Upper lobe of right lung (tissue), 1 donor: ENCODE data around the gene ARID5B. TPM values are rescaled to one million over a fixed set of nuclear protein-coding genes. Genes with fewer than 3 reads are reported as not detected.

Experiments used
- ATAC-seq: fragments of 200-7000 bp; cut with Tn5 transposase; one replicate; pipeline ENCODE4 v1.9.1; 2020; ENCODE audit warnings: mild to moderate bottlenecking, moderate library complexity
- DNase-seq: peaks from one replicate; pipeline ENCODE4 v3.0.0-alpha.2; 2020
- H3K27ac ChIP-seq: fragments of 200-600 bp; one replicate; pipeline ENCODE4 v1.8.0; 2022
- H3K27me3 ChIP-seq: fragments of 200-600 bp; one replicate; pipeline ENCODE4 v1.8.0; 2022; ENCODE audit warnings: mild to moderate bottlenecking
- H3K36me3 ChIP-seq: fragments of 200-600 bp; one replicate; pipeline ENCODE4 v1.8.0; 2022
- H3K4me1 ChIP-seq: fragments of 200-600 bp; one replicate; pipeline ENCODE4 v1.8.0; 2022
- H3K4me3 ChIP-seq: fragments of 200-600 bp; one replicate; pipeline ENCODE4 v1.8.0; 2022; ENCODE audit warnings: mild to moderate bottlenecking
- H3K9me3 ChIP-seq: fragments of 200-600 bp; one replicate; pipeline ENCODE4 v1.8.0; 2022
- intact Hi-C: fragments of 100-400 bp; cut with DNase I; formaldehyde crosslinking; loops from one replicate; pipeline ENCODE4 v1.11.0; 2022
- total RNA-seq: library from RNA; stranded (reverse); fragmentation: NEBNext Ultra II Directional; extraction: Animal tissue kit (Norgen Biotek cat#: 25700); gene quantifications from one replicate; pipeline ENCODE4 v1.2.1, GENCODE V29; 2021
- TF ChIP-seq, protein P1 (sequence below): fragments of 200-600 bp; IDR thresholded peaks from one replicate; pipeline ENCODE4 v1.8.0; 2022; ENCODE audit warnings: antibody characterized with exemption
- donor health status: DM: no; HTN: yes; CAD: no; lungs with severe emphysema.

Gene ARID5B
- total RNA-seq, 1 donor from 2014 or later: 34.1 TPM

DNA sequence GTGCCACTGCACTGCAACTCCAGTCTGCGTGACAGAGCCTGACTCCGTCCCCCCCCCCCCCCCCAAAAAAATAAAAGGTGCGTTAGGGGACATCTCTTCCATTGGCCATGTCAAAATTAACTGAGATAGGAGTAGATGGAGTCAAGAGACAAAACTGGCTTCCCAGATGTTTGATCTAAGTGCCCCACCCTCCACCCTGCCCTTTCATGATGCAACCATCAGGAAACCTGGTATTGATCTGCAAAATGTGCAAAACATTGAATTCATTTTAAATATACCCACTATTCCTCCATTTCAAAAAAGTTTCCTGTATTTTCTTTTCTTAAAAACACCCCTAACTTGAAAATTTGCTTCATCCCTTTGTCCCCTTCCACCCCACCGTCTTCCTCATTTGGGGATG, 17.5 kb downstream of the ARID5B start:
- Histone ChIP-seq H3K27ac (no peak overlapping the region), H3K36me3 (no peaks in the 10 kb centered on the region), H3K4me3 (no peak overlapping the region), H3K27me3 (no peaks in the 10 kb centered on the region), H3K4me1 (no peaks in the 10 kb centered on the region), H3K9me3 (peaks cover 5% of the 10 kb centered on the region)
- TF ChIP-seq, protein P1, sequence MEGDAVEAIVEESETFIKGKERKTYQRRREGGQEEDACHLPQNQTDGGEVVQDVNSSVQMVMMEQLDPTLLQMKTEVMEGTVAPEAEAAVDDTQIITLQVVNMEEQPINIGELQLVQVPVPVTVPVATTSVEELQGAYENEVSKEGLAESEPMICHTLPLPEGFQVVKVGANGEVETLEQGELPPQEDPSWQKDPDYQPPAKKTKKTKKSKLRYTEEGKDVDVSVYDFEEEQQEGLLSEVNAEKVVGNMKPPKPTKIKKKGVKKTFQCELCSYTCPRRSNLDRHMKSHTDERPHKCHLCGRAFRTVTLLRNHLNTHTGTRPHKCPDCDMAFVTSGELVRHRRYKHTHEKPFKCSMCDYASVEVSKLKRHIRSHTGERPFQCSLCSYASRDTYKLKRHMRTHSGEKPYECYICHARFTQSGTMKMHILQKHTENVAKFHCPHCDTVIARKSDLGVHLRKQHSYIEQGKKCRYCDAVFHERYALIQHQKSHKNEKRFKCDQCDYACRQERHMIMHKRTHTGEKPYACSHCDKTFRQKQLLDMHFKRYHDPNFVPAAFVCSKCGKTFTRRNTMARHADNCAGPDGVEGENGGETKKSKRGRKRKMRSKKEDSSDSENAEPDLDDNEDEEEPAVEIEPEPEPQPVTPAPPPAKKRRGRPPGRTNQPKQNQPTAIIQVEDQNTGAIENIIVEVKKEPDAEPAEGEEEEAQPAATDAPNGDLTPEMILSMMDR: no peak
- DNase-seq: no peak
- ATAC-seq: no peak
- intact Hi-C loops: no loop called here

DNA sequence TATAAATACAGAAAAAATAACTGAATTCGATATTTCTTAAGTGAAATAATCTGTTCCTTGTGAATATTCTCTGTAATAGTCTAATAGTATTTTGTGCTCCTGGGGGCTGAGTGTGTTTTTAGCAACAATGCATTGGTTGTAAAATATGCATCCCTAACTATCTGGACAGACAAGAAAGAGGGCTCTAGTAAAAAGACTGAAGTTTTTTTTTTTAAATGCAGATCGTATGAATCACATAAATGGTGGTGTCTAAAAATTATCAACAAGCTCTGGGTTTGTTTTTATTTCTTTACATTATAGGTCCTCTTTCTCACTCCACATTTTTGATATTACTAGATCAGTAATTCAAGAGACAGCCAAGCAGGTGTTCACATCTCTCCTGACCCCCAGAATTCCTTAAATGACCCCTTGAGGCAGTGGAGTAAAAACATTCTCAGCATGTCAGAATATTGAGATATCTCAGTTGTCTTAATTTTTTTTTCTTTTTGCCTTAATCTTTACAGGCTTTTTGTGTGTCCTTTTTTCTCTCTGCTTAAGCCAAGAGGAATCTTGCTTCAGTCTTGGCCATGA, 18.2 kb downstream of the ARID5B start:
- Histone ChIP-seq H3K27ac (no peak overlapping the region), H3K4me3 (no peak overlapping the region), H3K36me3 (no peaks in the 10 kb centered on the region), H3K4me1 (no peaks in the 10 kb centered on the region), H3K27me3 (no peaks in the 10 kb centered on the region), H3K9me3 (peaks cover 5% of the 10 kb centered on the region)
- intact Hi-C loops: no loop called here
- no peak for DNase-seq
- TF ChIP-seq, protein P1: no peak
- no peak for ATAC-seq

DNA sequence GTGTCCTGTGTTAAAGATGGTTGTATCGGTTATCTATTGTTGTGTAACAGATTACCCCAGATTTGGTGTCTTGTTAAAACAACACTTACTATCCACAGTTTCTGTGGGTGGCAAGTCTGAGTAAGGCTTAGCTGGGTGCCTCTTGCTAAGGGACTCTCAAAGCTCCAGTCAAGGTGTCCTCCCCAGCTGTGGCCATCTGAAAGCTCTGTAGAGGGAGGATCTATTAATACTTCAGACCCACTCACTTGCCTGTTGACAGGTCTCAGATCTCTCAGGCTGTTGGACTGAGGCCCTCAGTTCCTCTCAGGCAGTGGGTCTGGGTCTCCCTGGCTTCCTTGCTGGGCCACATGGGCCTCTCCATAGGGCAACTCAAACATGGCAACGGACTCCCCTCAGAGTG, 19.6 kb downstream of the ARID5B start:
- peaks cover 5% of the 10 kb centered on the region for H3K9me3 ChIP-seq
- no peaks in the 10 kb centered on the region for H3K36me3 ChIP-seq
- H3K27me3 ChIP-seq: no peaks in the 10 kb centered on the region
- intact Hi-C loops: no loop called here
- ATAC-seq: no peak
- TF ChIP-seq, protein P1: no peak
- no peak for DNase-seq
- H3K4me3 ChIP-seq: no peak overlapping the region
- H3K4me1 ChIP-seq: no peaks in the 10 kb centered on the region
- no peak overlapping the region for H3K27ac ChIP-seq

DNA sequence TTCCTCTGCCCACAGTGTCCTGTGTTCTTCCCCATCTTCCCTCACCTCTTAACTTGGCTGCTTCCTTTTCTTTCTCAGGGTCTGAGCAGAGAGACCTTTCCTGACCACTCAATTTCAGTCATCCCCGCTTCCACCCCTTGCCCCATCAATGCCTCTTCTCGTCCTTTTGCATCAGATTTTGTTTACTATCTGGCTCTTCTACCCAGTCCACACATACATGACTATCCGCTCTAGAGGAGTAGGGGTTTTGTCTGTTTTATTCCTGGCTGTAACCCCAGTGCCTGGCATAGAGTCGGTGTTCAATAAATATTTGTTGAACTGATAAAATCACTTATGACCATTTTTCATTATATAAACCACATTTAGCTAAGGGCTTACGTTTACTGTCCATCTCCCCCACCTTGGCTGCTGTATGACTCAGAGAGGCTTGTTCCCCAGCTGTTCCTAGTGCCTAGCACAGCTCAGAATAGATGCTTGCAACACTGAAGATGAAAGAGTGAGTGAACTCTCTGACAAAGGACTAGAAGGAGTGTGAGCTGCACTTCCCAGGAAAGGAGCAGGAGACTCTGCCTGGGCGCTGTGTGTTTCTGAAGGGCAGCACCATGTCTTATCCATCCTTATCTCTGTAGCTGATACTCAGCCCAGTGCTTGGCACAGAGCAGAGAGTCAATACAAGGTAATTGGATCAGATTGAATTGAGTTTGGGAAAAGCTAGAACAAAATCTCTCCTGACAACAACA, 21.9 kb downstream of the ARID5B start:
- ATAC-seq (no peak), DNase-seq (no peak)
- Histone ChIP-seq H3K27ac (no peak overlapping the region), H3K4me1 (no peaks in the 10 kb centered on the region), H3K9me3 (no peaks in the 10 kb centered on the region), H3K4me3 (no peak overlapping the region), H3K27me3 (no peaks in the 10 kb centered on the region), H3K36me3 (no peaks in the 10 kb centered on the region)
- intact Hi-C loops: no loop called here
- TF ChIP-seq, protein P1: no peak

DNA sequence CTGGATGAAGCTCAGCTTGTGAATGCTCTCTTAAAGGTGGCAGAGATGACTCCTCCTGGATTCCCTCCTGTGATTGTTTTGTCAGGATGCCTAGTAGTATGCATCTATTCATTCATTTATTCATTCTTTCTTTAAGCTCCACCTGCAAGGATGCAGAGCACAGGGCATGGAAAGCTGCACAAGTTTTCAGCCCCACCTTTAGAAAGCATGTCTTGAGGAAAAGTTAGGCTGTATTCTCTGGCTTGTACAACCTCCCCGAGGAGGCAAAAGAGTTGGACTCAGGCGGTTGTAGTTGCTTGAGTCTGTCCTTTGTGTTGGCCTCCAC, 22.4 kb downstream of the ARID5B start:
- DNase-seq: no peak

More for the DNA sequence above, 22.4 kb downstream of the ARID5B start:
- Histone ChIP-seq H3K9me3 (no peaks in the 10 kb centered on the region), H3K36me3 (no peaks in the 10 kb centered on the region), H3K27ac (no peak overlapping the region), H3K27me3 (no peaks in the 10 kb centered on the region), H3K4me1 (no peaks in the 10 kb centered on the region), H3K4me3 (no peak overlapping the region)
- TF ChIP-seq, protein P1: no peak
- ATAC-seq: no peak
- intact Hi-C loops: no loop called here
